SIG-M5 treated with dmso at 0.1 percent for 504 hours (cell line): ENCODE measurements around the gene KDM4B.

ENCODE experiments used
- DNase-seq: peaks from one replicate; lab custom pipeline; 2025; ENCODE audit not compliant: unreplicated experiment; lab: John Stamatoyannopoulos, UW

The KDM4B gene

GRCh38 chr19:5048727-5049553 lies 80.0 kb downstream of the KDM4B start:
- no peak for DNase-seq

GRCh38 chr19:5049561-5049960 lies 80.6 kb downstream of the KDM4B start:
- no peak for DNase-seq

- DNase-seq: no peak
These were observed 81.2 kb downstream of the KDM4B start for GRCh38 chr19:5050067-5050656.

- DNase-seq: no peak
These were observed 82.0 kb downstream of the KDM4B start for GRCh38 chr19:5050905-5051304.

- DNase-seq: no peak
These were observed 82.7 kb downstream of the KDM4B start for GRCh38 chr19:5051619-5052018.

- DNase-seq: no peak
These were observed 83.6 kb downstream of the KDM4B start for GRCh38 chr19:5052515-5052914.

GRCh38 chr19:5052945-5053485 lies 84.1 kb downstream of the KDM4B start:
- no peak for DNase-seq

GRCh38 chr19:5053661-5054060 lies 84.7 kb downstream of the KDM4B start:
- no peak for DNase-seq

- DNase-seq: no peak
These were observed 85.9 kb downstream of the KDM4B start for GRCh38 chr19:5054551-5055456.

GRCh38 chr19:5055457-5055776 lies 86.5 kb downstream of the KDM4B start:
- no peak for DNase-seq

GRCh38 chr19:5057860-5058259 lies 88.9 kb downstream of the KDM4B start:
- DNase-seq: no peak

GRCh38 chr19:5058521-5059212 lies 89.8 kb downstream of the KDM4B start:
- no peak for DNase-seq

GRCh38 chr19:5059213-5059574 lies 90.3 kb downstream of the KDM4B start:
- no peak for DNase-seq

- DNase-seq: no peak
These were observed 90.9 kb downstream of the KDM4B start for GRCh38 chr19:5059793-5060192.

- DNase-seq: no peak
These were observed 93.3 kb downstream of the KDM4B start for GRCh38 chr19:5062195-5062594.

GRCh38 chr19:5062799-5063198 lies 93.9 kb downstream of the KDM4B start:
- DNase-seq: no peak

GRCh38 chr19:5063873-5064645 lies 95.1 kb downstream of the KDM4B start:
- no peak for DNase-seq

GRCh38 chr19:5064896-5065295 lies 96.0 kb downstream of the KDM4B start:
- no peak for DNase-seq

- DNase-seq: no peak
These were observed 96.8 kb downstream of the KDM4B start for GRCh38 chr19:5065663-5066093.

- DNase-seq: no peak
These were observed 97.9 kb downstream of the KDM4B start for GRCh38 chr19:5066768-5067167.
